ENCODE data around the gene FLNB. TPM values are rescaled to one million over a fixed set of nuclear protein-coding genes. Genes with fewer than 3 reads are reported as not detected.
A peak's percentile ranks its signal among the peaks of the same experiment; 100 is the strongest.

The FLNB gene
- total RNA-seq, 1 donor from 2014 or later: 72.9 TPM

DNA sequence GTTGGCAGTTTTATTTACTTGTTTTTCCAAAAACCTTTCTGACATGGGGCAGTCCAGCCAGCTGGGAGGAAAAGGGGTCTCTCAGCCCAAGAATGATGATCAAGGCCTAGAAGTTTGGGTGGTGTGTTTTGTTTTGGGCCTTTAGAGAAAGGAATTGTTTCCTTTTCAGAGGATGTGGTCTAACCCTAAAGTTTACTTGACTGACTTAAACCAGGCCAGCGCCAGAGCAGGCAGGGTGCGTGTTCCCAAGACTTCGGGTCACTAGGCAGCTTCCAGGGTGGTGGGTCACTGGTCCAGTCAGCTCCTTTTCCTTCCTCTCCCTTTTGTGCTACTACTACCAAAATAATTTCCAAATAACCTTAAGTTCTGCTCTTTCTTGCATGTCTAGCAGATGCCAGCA is 4.9 kb downstream of the FLNB start:
- Mint-ChIP-seq H3K4me1 (ENCODE audit: unreplicated experiment) (peaks cover 68% of the 10 kb centered on the region), H3K27ac (ENCODE audit: unreplicated experiment) (peak overlapping the region; percentile 94), H3K36me3 (ENCODE audit: unreplicated experiment) (no peaks in the 10 kb centered on the region), H3K9me3 (ENCODE audit: unreplicated experiment) (no peaks in the 10 kb centered on the region), H3K27me3 (ENCODE audit: unreplicated experiment) (no peaks in the 10 kb centered on the region), H3K4me3 (ENCODE audit: unreplicated experiment) (no peak overlapping the region)
- no peak for DNase-seq (ENCODE audit: extremely low spot score, unreplicated experiment)
- TF ChIP-seq, protein P1, sequence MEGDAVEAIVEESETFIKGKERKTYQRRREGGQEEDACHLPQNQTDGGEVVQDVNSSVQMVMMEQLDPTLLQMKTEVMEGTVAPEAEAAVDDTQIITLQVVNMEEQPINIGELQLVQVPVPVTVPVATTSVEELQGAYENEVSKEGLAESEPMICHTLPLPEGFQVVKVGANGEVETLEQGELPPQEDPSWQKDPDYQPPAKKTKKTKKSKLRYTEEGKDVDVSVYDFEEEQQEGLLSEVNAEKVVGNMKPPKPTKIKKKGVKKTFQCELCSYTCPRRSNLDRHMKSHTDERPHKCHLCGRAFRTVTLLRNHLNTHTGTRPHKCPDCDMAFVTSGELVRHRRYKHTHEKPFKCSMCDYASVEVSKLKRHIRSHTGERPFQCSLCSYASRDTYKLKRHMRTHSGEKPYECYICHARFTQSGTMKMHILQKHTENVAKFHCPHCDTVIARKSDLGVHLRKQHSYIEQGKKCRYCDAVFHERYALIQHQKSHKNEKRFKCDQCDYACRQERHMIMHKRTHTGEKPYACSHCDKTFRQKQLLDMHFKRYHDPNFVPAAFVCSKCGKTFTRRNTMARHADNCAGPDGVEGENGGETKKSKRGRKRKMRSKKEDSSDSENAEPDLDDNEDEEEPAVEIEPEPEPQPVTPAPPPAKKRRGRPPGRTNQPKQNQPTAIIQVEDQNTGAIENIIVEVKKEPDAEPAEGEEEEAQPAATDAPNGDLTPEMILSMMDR (IDR thresholded peaks at IDR 0.05): no peak

DNA sequence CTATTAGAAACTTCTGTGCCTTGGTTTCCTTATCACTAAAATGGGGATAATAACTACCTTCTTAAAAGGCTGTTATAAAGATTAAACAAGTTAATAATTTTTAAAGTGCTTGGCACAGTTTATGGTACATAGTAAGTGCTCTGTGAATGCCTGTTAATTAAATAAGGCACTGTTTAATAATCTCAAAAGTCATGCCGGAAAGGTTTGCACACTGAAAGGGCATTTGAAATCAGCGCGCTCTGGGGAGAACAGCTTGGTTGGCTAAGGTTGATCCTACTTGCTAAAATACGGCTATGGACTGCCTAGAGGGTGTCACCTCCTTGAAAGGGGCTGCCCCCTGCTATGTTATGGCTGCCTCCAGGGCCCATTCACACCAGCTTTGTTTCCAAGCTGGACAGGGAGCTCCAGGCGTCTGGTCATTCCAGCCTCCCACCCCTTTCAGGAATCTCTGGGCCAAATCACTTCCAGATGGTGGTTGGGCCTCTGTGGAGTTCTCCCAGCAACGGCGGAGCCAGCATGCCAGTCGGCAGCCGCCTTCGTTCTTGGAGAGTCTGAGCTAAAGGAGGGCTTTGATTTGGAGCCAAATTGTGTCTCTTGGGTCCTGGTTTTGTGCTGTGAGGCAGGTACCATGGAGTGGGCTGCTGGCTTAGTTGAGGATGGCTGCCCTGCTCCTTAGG is 5.9 kb downstream of the FLNB start:
- H3K36me3 Mint-ChIP-seq (ENCODE audit: unreplicated experiment): no peaks in the 10 kb centered on the region
- TF ChIP-seq, protein P1 (IDR thresholded peaks at IDR 0.05): no peak
- H3K27ac Mint-ChIP-seq (ENCODE audit: unreplicated experiment): peak overlapping the region; percentile 94
- no peaks in the 10 kb centered on the region for H3K27me3 Mint-ChIP-seq (ENCODE audit: unreplicated experiment)
- H3K4me1 Mint-ChIP-seq (ENCODE audit: unreplicated experiment): peaks cover 68% of the 10 kb centered on the region
- no peaks in the 10 kb centered on the region for H3K9me3 Mint-ChIP-seq (ENCODE audit: unreplicated experiment)
- peak; percentile 95 for DNase-seq (ENCODE audit: extremely low spot score, unreplicated experiment)
- H3K4me3 Mint-ChIP-seq (ENCODE audit: unreplicated experiment): no peak overlapping the region

DNA sequence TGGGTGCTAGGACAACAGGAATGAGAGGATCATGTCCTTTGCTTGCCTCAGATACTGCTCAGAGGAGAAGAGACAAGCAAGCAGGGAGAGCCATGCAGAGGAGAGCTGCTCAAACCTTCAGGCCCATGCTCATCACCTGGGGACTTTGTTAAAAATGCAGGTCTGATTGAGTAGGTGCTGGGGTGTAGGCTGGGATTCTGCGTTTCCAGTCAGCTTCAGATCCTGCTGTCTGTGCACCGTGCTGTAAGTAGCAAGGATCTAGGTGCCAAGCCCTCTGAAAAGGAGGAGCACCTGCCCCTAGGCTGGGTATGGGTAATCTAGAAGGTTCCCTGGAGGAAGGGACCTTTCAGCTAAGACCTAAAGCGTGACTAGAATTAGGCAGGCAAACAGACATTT is 7.3 kb downstream of the FLNB start:
- H3K4me1 Mint-ChIP-seq (ENCODE audit: unreplicated experiment): peaks cover 67% of the 10 kb centered on the region
- no peaks in the 10 kb centered on the region for H3K9me3 Mint-ChIP-seq (ENCODE audit: unreplicated experiment)

DNA sequence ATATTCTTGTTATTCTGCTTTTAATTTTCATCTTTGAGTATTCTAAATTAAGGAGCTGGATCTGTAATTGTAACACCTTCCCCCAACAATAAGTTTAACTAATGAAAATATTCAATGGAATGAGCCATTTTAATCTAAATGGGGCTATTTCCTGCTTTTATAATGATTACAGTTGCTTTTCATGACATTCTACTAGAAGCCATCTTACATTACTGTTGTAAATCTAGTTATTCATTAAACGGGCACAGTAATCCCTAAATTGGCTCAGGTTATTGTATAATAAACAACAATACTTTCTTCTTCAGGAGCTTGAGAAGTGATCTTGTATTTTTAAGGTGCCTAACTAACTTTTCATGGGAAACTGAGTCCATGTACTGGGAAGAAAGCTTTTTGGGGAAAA is 8.5 kb downstream of the FLNB start:
- H3K4me3 Mint-ChIP-seq (ENCODE audit: unreplicated experiment): no peak overlapping the region
- peaks cover 64% of the 10 kb centered on the region for H3K4me1 Mint-ChIP-seq (ENCODE audit: unreplicated experiment)
- no peaks in the 10 kb centered on the region for H3K36me3 Mint-ChIP-seq (ENCODE audit: unreplicated experiment)
- TF ChIP-seq, protein P1 (IDR thresholded peaks at IDR 0.05): no peak
- no peak for DNase-seq (ENCODE audit: extremely low spot score, unreplicated experiment)
- H3K9me3 Mint-ChIP-seq (ENCODE audit: unreplicated experiment): no peaks in the 10 kb centered on the region
- no peaks in the 10 kb centered on the region for H3K27me3 Mint-ChIP-seq (ENCODE audit: unreplicated experiment)
- no peak overlapping the region for H3K27ac Mint-ChIP-seq (ENCODE audit: unreplicated experiment)

More for the DNA sequence above, 7.3 kb downstream of the FLNB start:
- Mint-ChIP-seq H3K4me3 (ENCODE audit: unreplicated experiment) (no peak overlapping the region), H3K36me3 (ENCODE audit: unreplicated experiment) (no peaks in the 10 kb centered on the region), H3K27me3 (ENCODE audit: unreplicated experiment) (no peaks in the 10 kb centered on the region), H3K27ac (ENCODE audit: unreplicated experiment) (peak overlapping the region; percentile 28)
- no peak for DNase-seq (ENCODE audit: extremely low spot score, unreplicated experiment)
- TF ChIP-seq, protein P1 (IDR thresholded peaks at IDR 0.05): no peak

DNA sequence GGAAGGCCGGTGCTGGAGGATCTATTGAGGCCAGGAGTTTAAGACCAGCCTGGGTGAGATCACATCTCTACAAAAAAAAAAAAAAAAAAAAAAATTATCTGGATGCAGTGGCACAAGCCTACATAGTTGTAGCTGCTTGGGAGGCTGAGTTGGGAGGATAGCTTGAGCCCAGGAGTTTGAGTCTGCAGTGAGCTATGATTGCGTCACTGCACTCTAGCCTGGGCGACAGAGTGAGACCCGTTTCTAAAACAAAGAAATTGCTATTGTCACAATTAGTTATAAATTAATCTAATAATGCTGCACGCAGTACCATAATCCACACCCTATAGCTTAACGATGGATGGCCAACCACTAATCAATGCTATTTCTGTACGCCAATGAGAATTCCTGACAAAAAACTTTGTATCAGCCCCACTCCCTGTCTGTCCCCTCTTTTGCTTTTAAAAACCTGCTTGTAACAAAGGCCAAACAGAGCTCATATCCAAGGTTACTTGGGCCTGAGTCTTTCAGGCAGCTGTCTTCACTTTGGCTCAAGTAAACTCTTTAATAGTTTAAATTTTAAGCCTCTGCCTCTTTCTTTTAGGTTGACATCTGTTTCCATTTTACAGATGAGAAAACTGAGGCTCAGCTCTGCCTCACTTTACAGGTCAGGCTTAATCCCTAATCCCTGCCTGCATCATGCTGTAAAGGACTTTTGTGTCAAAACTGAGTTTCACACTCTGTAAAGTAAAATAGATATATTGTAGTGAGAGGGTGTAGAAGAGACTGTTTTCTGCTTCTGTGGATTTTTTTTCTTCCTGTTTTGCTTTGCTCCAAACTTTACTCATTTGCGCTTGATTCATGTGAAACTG is 10.9 kb downstream of the FLNB start:
- H3K9me3 Mint-ChIP-seq (ENCODE audit: unreplicated experiment): no peaks in the 10 kb centered on the region
- peaks cover 54% of the 10 kb centered on the region for H3K4me1 Mint-ChIP-seq (ENCODE audit: unreplicated experiment)
- H3K4me3 Mint-ChIP-seq (ENCODE audit: unreplicated experiment): no peak overlapping the region
- no peak for DNase-seq (ENCODE audit: extremely low spot score, unreplicated experiment)
- H3K36me3 Mint-ChIP-seq (ENCODE audit: unreplicated experiment): no peaks in the 10 kb centered on the region
- no peaks in the 10 kb centered on the region for H3K27me3 Mint-ChIP-seq (ENCODE audit: unreplicated experiment)
- TF ChIP-seq, protein P1 (IDR thresholded peaks at IDR 0.05): no peak
- no peak overlapping the region for H3K27ac Mint-ChIP-seq (ENCODE audit: unreplicated experiment)
